HepG2 (cell line): ENCODE data around the gene ACYP2. TPM values are rescaled to one million over a fixed set of nuclear protein-coding genes. Genes with fewer than 3 reads are reported as not detected.

Experiments
- ATAC-seq: fragments of 200-7000 bp; cut with Tn5 transposase; 3 replicates; pipeline ENCODE4 v1.9.1; 2020; ENCODE audit warnings: mild to moderate bottlenecking, moderate library complexity
- BruUV-seq: library from RNA; stranded (reverse); fragments of 400-500 nt; replicated peaks from 2 replicates; lab custom pipeline; 2021; lab: Mats Ljungman, UMichigan
- CTCF ChIA-PET: fragments of 300-600 bp; formaldehyde crosslinking; extraction: SDS; loops from one replicate; lab custom pipeline; 2021; ENCODE audit warnings: low total read pairs, inconsistent platforms, low intra/inter-chr PET ratio; lab: Yijun Ruan, JAX
- POLR2A ChIA-PET: fragments of 350-600 bp; sonication (Branson Sonifier 250); formaldehyde crosslinking; loops from one replicate; lab custom pipeline; 2020; ENCODE audit warnings: antibody characterized with exemption, inconsistent platforms; lab: Yijun Ruan, JAX
- DNase-seq: peaks from one replicate; pipeline ENCODE4 v3.0.0-alpha.2; 2015; ENCODE audit warnings: low spot score
- FAIRE-seq: peaks from 3 replicates; lab custom pipeline; 2011; peaks lifted over from hg19 to GRCh38; lab: Jason Lieb, UNC
- H2AFZ ChIP-seq: one replicate; pipeline ENCODE4 v1.6.1; 2011; ENCODE audit warnings: low read length, inconsistent platforms
- H3K27ac ChIP-seq: fragments of 300-600 bp; 3 replicates; pipeline ENCODE4 v1.8.0; 2011; ENCODE audit warnings: mixed run types, mild to moderate bottlenecking, mixed read lengths, low read length, inconsistent platforms; ENCODE audit not compliant: insufficient read depth; ENCODE audit errors: extremely low read length
- H3K27me3 ChIP-seq, 2 experiments: fragments of 200-600 bp in 1 of 2; 2 replicates in 1 of 2; 3 replicates in 1 of 2; pipeline versions ENCODE4 v1.6.0 to v1.8.0; 2011; ENCODE audit warnings: low read length in 2 of 2, mild to moderate bottlenecking in 2 of 2, moderate library complexity in 2 of 2, inconsistent platforms in 1 of 2; ENCODE audit not compliant: insufficient read depth in 2 of 2, control insufficient read depth in 1 of 2
- H3K36me3 ChIP-seq, 2 experiments: fragments of 200-600 bp in 1 of 2; replicated peaks in 1 of 2; 2 replicates in 1 of 2; 3 replicates in 1 of 2; pipeline versions ENCODE4 v1.5.1 to v1.8.0; 2011; ENCODE audit warnings: low read length in 2 of 2, inconsistent platforms in 1 of 2; ENCODE audit not compliant: insufficient read depth in 2 of 2, control insufficient read depth in 1 of 2
- H3K4me1 ChIP-seq: 2 replicates; pipeline ENCODE4 v1.5.1; 2012; ENCODE audit warnings: low read length, inconsistent platforms; ENCODE audit not compliant: insufficient read depth
- H3K4me2 ChIP-seq: 2 replicates; pipeline ENCODE4 v1.6.0; 2011; ENCODE audit warnings: low read depth, low read length, inconsistent platforms
- H3K4me3 ChIP-seq, 3 experiments: fragments of 200-600 bp in 1 of 3; sonication (generic), shearing (Covaris generic) in 1 of 3; replicated peaks in 1 of 3; 2 replicates each; pipeline ENCODE4 v1.5.1; 2011 to 2016; ENCODE audit warnings: low read length in 3 of 3, inconsistent platforms in 2 of 3, low read depth in 2 of 3, mild to moderate bottlenecking in 2 of 3, control low read depth in 1 of 3, mixed read lengths in 1 of 3; ENCODE audit not compliant: insufficient read depth in 1 of 3
- H3K79me2 ChIP-seq: one replicate; pipeline ENCODE4 v1.6.1; 2011; ENCODE audit warnings: low read length, inconsistent platforms; ENCODE audit not compliant: insufficient read depth
- H3K9ac ChIP-seq: 2 replicates; pipeline ENCODE4 v1.6.0; 2011; ENCODE audit warnings: mild to moderate bottlenecking, low read depth, low read length, inconsistent platforms; ENCODE audit not compliant: insufficient read depth
- H3K9me3 ChIP-seq: 2 replicates; pipeline ENCODE4 v1.5.1; 2012; ENCODE audit warnings: mild to moderate bottlenecking, low read length
- H4K20me1 ChIP-seq: 2 replicates; pipeline ENCODE4 v1.6.0; 2011; ENCODE audit warnings: inconsistent platforms, mild to moderate bottlenecking, low read length, moderate library complexity; ENCODE audit not compliant: insufficient read depth
- BCLAF1 ChIP-seq: fragments of 450-650 bp; IDR thresholded peaks from 2 replicates; pipeline ENCODE4 v1.6.1; 2017; ENCODE audit warnings: mild to moderate bottlenecking
- CTCF ChIP-seq: sonication (generic); formaldehyde crosslinking; IDR thresholded peaks from 2 replicates; pipeline ENCODE4 v1.5.0; 2020; ENCODE audit warnings: mild to moderate bottlenecking, missing genetic modification reagents, moderate library complexity
- EHMT2 ChIP-seq: fragments of 200-600 bp; sonication (generic); IDR thresholded peaks from 2 replicates; pipeline ENCODE4 v1.7.0; 2017; ENCODE audit warnings: antibody characterized with exemption, low read depth, low read length, borderline replicate concordance
- HHEX ChIP-seq: IDR thresholded peaks from 2 replicates; pipeline ENCODE4 v1.6.1; 2016; ENCODE audit warnings: control low read depth
- KLF13 ChIP-seq: sonication (generic); formaldehyde crosslinking; IDR thresholded peaks from 2 replicates; pipeline ENCODE4 v1.4.0; 2020; ENCODE audit warnings: mild to moderate bottlenecking, missing genetic modification reagents
- PATZ1 ChIP-seq: sonication (generic); formaldehyde crosslinking; IDR thresholded peaks from 2 replicates; pipeline ENCODE4 v1.4.0; 2020; ENCODE audit warnings: missing genetic modification reagents
- STAG1 ChIP-seq: sonication (generic); formaldehyde crosslinking; IDR thresholded peaks from 2 replicates; pipeline ENCODE4 v1.4.0; 2020; ENCODE audit warnings: missing genetic modification reagents
- ZBTB33 ChIP-seq: sonication (generic); formaldehyde crosslinking; IDR thresholded peaks from 2 replicates; pipeline ENCODE4 v1.4.0; 2020; ENCODE audit warnings: missing genetic modification reagents
- ZNF687 ChIP-seq: sonication (generic); formaldehyde crosslinking; IDR thresholded peaks from 2 replicates; pipeline ENCODE4 v1.5.1; 2020; ENCODE audit warnings: mild to moderate bottlenecking, missing genetic modification reagents, moderate library complexity
- ZNF740 ChIP-seq: sonication (generic); formaldehyde crosslinking; IDR thresholded peaks from 2 replicates; pipeline ENCODE4 v1.4.0; 2020; ENCODE audit warnings: missing genetic modification reagents
- WGBS: methylation state at CpG from one replicate; pipeline ENCODE4 v1.1.6; 2017; ENCODE audit warnings: low lambda C conversion rate; 5-methylcytosine and 5-hydroxymethylcytosine counted together
- in situ Hi-C: cut with HindIII; loops from 2 replicates; pipeline ENCODE4 v1.10.0; 2017; ENCODE audit warnings: low pct_unique_long_range_greater_than_20kb; ENCODE audit not compliant: extremely low pct_ligation_motif_present
- intact Hi-C: fragments of 100-400 bp; cut with micrococcal nuclease; formaldehyde crosslinking; loops from one replicate; pipeline ENCODE4 v1.10.0; 2022; ENCODE audit not compliant: unreplicated experiment
- polyA plus RNA-seq, 8 experiments: library from polyadenylated mRNA; depleted of rRNA in 3 of 8; stranded (reverse) in 7 of 8; unstranded in 1 of 8; fragments of >200 nt; fragmentation: Illumina TruSeq in 4 of 8; extraction: Trizol in 4 of 8; gene quantifications; 2 replicates each; pipeline versions ENCODE4 v1.2.1 to v1.2.3, GENCODE V29; 2011 to 2016; ENCODE audit warnings: low read depth in 4 of 8, missing spikeins in 1 of 8, mixed read lengths in 1 of 8; ENCODE audit not compliant: insufficient read depth in 1 of 8
- total RNA-seq, 5 experiments: library from RNA; depleted of rRNA; stranded (reverse); fragments of >200 nt; fragmentation: Illumina TruSeq; extraction: Trizol; gene quantifications; 2 replicates each; pipeline ENCODE4 v1.2.3, GENCODE V29; 2016; ENCODE audit warnings: low read depth in 1 of 5

The ACYP2 gene
- total and polyA plus RNA-seq, 2 of the 13 experiments (the other 11 are each of a cell fraction or from before 2014, with no cell fraction given) = 12.3 to 12.7 TPM

- TF ChIP-seq STAG1 (peak; percentile 23; the same call in 1 of the 2 replicates), KLF13 (CRISPR knock-in tag) (0 out of 2 replicates have a peak, but pooled peaks have one; percentile 38), BCLAF1 (no peak), ZBTB33 (CRISPR knock-in tag) (0 out of 2 replicates have a peak, but pooled peaks have one; percentile 32), ZNF740 (CRISPR knock-in tag) (peak; percentile 52; the same call in 1 of the 2 replicates), PATZ1 (CRISPR knock-in tag) (peak; percentile 25; the same call in 1 of the 2 replicates), CTCF (peak; percentile 45), ZNF687 (0 out of 2 replicates have a peak, but pooled peaks have one; percentile 13), HHEX (no peak), EHMT2 (no peak)
- TF ChIP-seq, all 625 proteins: peak for 7
- intact Hi-C loops = no loop called here
- DNase-seq (no peak), ATAC-seq (peak; percentile 68), FAIRE-seq (no peak)
- Histone ChIP-seq H3K79me2 (no peaks in the 10 kb centered on the region), H3K4me3 (no peak overlapping the region), H3K9me3 (no peaks in the 10 kb centered on the region), H3K4me2 (no peak overlapping the region), H3K9ac (no peak overlapping the region), H3K27me3 (no peaks in the 10 kb centered on the region), H3K36me3 (no peaks in the 10 kb centered on the region), H3K4me1 (peaks cover 18% of the 10 kb centered on the region), H2AFZ (no peak overlapping the region), H4K20me1 (no peaks in the 10 kb centered on the region), H3K27ac (no peak overlapping the region)
- in situ Hi-C loops = no loop called here
- 45% methylated on average over 10 of the region's 10 CpGs for WGBS
- CTCF ChIA-PET = no interaction called here
- no TSS peak for BruUV-seq
- POLR2A ChIA-PET = no interaction called here
These were observed 30.3 kb upstream of the ACYP2 start for GRCh38 chr2:54085069-54085468.
